Measurements from ENCODE around the gene MRPL4.

DNA sequence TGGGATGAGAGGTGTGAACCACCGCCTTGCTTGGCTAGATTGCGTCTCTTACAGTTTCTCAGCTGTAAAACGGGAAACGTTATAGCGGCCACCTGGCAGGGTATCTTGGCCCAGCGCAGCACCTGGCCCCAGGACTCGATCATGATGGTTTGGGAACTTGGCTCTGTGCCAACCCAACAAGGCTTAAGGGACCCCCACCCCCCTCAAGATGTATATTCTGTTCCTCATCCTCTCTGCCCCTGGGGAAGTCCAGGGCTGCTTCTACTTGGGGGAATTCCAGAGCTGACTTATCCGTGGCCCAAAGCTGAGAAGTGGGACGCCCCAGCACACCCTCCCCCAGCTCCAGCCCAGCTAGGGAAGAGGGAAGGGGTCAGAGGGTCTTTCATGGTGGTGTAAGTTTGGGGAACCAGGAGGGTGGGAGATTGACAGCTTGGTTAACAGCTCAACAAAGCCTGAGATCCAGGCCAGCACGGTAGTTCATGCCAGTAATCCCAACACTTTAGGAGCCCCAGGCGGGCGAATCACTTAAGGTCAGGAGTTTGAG lies 19.6 kb downstream of the MRPL4 start:
- TF ChIP-seq SP1 (IDR thresholded peaks at IDR 0.05; ENCODE audit: low read depth) (no peak), CTCF (IDR thresholded peaks at IDR 0.05 in 2 of 3, conservative IDR thresholded peaks at IDR 0.05 in 1 of 3; ENCODE audit: borderline replicate concordance in 1 of 3, insufficient read depth in 1 of 3, low read depth in 2 of 3, low read length in 2 of 3) (no peak), MAX (IDR thresholded peaks at IDR 0.05) (no peak), REST (IDR thresholded peaks at IDR 0.05; ENCODE audit: low read depth) (no peak), ELF1 (IDR thresholded peaks at IDR 0.05; ENCODE audit: borderline replicate concordance, low read depth) (no peak)
- TF ChIP-seq, protein P1, sequence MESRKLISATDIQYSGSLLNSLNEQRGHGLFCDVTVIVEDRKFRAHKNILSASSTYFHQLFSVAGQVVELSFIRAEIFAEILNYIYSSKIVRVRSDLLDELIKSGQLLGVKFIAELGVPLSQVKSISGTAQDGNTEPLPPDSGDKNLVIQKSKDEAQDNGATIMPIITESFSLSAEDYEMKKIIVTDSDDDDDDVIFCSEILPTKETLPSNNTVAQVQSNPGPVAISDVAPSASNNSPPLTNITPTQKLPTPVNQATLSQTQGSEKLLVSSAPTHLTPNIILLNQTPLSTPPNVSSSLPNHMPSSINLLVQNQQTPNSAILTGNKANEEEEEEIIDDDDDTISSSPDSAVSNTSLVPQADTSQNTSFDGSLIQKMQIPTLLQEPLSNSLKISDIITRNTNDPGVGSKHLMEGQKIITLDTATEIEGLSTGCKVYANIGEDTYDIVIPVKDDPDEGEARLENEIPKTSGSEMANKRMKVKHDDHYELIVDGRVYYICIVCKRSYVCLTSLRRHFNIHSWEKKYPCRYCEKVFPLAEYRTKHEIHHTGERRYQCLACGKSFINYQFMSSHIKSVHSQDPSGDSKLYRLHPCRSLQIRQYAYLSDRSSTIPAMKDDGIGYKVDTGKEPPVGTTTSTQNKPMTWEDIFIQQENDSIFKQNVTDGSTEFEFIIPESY (IDR thresholded peaks at IDR 0.05; ENCODE audit: extremely low read depth, insufficient replicate concordance, low read length): no peak
